Fibroblast of the conjunctiva (primary cell): Measurements from ENCODE around the gene STK38.

Experiments used
- DNase-seq: peaks from one replicate; pipeline ENCODE4 v3.0.0-alpha.2; 2010; ENCODE audit warnings: low read depth

Gene STK38

GRCh38 chr6:36563928-36564284 is 16.6 kb upstream of the STK38 start:
- DNase-seq: no peak

- DNase-seq: no peak
Observed at GRCh38 chr6:36563237-36563927, 16.1 kb upstream of the STK38 start.

GRCh38 chr6:36560822-36561221 is 13.5 kb upstream of the STK38 start:
- no peak for DNase-seq

GRCh38 chr6:36559011-36559793 is 11.9 kb upstream of the STK38 start:
- DNase-seq: no peak

GRCh38 chr6:36556281-36556680 is 9.0 kb upstream of the STK38 start:
- DNase-seq: no peak

DNA sequence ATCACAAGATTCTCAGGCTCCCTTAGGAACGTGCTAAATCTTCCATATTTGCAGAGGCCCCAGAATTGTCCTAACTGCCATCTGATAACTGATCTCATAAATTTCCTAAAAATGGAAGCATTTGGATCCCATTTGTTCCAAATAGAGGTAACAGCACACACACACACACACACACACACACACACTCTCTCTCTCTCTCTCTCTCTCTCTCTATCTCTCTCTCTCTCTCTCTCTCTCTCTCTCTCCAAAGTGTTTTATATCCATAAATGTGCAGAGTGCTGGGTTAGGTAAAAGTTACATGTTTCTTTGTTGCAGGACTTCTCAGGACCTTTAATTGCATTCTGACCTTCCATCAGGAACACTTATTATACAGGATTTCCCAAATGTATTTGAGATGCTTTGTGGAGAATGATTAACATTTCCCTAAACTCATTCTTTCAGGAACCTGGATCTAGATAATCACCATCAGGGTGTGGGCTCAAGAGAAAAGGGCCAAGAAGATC is 8.5 kb upstream of the STK38 start:
- no peak for DNase-seq

DNA sequence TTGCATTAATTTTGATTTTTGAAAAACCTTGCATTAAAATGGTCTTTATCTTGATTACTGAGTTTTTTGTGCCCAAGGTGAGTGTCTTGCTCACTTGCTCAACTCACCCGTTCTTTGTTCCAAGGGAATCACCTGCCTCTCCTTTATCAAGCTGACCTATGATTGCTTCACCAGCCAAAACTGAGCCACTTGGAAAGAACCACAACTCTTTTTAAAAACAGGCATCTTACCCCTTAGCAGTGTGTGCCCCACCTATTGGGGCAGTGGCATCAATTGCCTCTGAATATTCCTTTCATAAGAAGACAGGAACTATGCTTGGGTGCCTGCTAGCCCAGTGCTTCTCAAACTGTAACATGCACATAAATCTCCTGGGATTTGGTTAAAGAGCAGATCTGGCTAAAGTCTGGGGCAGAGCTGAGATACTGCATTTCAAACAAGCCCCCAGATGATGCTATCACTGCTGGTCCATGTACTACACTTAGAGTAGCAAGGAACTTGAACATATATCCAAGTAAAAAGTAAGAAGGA is 3.3 kb upstream of the STK38 start:
- no peak for DNase-seq

- DNase-seq: no peak
Observed at GRCh38 chr6:36548401-36548743, 1.1 kb upstream of the STK38 start.

- no peak for DNase-seq
Observed at GRCh38 chr6:36547646-36548400, 544 bp upstream of the STK38 start.

- no peak for DNase-seq
Observed at GRCh38 chr6:36546308-36546919, 865 bp downstream of the STK38 start.

- no peak for DNase-seq
Observed at GRCh38 chr6:36545767-36546307, 1.4 kb downstream of the STK38 start.

GRCh38 chr6:36544228-36544627 is 3.1 kb downstream of the STK38 start:
- DNase-seq: peak; percentile 44

- no peak for DNase-seq
Observed at GRCh38 chr6:36542041-36542440, 5.2 kb downstream of the STK38 start.

DNA sequence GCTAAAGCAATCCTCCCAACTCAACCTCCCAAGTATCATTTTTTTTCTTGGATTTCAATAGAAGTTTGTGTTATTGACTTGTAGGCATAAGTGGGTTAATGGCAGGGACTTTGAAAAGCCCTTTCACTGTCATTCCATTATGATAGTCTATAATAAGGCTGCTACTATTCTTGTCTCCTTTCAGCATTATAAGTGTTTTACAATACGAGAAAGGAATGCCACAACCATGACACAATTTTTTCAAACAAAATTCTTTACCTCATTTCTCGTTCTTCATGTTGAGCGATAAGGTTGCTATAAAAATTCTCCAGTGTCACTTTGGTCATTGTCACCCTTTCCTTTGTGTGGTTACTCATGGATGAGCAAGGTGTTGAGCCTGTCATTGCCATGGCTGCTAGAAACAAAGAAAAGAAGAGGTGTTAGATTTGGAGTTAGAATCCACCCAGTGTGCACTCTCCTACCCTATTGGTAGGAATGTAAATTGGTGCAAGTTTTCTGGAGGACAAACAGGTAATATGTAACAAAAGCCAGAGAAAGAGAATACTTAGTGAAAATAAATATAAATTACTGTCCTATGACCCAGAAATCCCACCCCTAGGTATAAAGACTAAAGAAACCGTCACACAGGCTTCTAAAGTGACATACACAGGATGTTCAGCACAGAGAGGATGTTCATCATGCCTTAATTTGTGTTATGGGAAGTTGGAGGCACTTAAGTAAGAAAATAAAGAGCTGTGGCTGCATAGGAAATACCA is 7.3 kb downstream of the STK38 start:
- DNase-seq: no peak

DNA sequence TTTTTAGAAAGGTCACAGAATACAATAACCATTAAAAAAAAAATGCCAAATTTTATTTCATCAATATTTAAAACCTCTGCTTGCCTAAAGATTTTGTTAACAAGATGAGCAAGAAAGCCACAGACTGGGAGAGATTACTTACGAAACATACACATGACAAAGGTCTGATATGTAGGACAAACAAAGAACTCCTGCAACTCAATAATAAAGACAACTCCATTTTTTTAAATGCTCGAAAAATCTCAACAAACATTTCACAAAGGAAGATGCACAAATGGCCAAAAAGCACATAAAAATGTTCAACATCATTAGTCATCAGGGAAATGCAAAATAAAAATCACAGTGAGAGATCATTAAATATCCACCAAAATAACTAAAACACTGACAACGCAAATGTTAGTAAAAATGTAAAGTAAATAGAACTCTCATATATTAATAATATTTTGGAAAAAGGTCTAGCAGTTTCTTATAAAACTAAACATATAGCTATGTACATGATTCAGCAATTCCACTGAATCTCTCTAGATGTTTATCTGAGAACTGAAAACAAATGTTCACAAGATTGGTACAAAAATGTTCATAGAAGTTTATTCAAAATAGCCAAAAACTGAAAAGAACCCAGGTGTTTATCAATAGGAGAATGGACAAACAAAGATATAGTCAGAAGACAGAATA is 10.3 kb downstream of the STK38 start:
- no peak for DNase-seq

GRCh38 chr6:36533321-36533720 is 14.0 kb downstream of the STK38 start:
- no peak for DNase-seq

DNA sequence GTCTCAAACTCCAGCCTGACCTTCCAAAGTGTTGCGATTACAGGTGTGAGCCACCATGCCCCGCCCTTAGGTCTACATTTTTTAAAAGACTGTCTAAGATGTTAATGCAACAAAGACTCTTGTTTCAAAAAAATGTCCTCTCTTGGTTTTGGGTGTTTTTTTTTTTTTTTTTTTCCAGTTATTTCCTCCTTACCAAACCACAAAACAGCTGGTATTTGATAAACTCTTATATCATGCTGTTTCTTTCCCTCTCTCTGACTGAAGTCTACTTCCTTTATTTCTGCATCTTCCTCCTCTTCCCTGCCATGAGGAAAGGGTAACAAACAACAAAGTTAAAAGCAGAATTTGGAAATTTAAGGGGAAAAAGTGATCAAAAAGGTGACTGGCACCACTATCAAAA is 21.2 kb downstream of the STK38 start:
- no peak for DNase-seq

- DNase-seq: no peak
Observed at GRCh38 chr6:36525346-36525745, 21.9 kb downstream of the STK38 start.

DNA sequence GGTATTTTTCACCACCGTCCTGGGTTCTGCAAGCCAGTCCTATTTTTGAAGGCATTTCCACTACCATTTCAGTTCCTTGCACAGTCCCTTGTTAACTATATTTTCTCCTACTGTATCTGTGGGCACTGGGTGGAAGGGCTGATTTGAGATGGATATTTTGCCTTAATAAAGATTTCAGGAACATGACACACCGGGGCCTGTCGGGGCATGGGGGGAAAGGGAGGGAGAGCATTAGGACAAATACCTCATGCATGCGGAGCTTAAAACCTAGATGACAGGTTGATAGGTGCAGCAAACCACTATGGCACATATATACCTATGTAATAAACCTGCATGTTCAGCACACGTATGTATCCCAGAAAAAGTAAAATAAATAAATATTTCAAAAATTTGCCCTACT is 22.4 kb downstream of the STK38 start:
- DNase-seq: no peak

DNA sequence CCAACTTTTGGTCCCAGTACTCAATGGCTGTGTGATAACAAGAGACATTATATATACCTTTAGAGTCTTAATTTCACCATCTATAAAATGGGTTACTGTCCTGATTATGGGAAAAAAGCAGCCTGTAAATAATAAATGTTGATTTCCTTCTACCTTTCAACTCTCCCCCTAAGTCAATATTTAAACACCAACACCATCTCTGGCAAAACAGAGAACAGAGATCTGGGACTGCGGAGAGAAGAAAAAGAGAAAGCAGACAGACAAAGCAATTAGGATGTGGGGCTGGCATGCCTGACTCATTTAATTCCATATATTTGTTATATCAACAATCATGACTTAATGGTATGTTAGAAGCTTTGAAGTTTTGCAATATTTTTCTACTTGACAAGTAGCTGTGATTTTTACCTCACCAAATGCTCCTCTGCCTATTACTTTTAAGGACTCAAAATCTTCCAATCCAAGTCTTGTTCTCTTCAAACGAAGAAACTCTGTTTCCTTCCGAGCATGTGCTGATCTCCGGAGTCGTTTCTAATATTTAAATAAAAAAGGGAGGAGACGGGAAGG is 23.3 kb downstream of the STK38 start:
- no peak for DNase-seq
